Stimulated activated CD4-positive, alpha-beta T cell treated with anti-CD3 and anti-CD28 coated beads, Interleukin-4, amount 100 ng/mL, for 24 hours (primary cell): Measurements from ENCODE around the gene ASB2.
A peak's percentile ranks its signal among the peaks of the same experiment; 100 is the strongest.

Experiments
- DNase-seq: peaks from one replicate; pipeline ENCODE4 v3.0.0-alpha.2; 2020

The ASB2 gene

GRCh38 chr14:94000267-94000666, 23.9 kb upstream of the ASB2 start:
- DNase-seq = no peak

GRCh38 chr14:93999573-93999972, 23.2 kb upstream of the ASB2 start:
- DNase-seq = no peak

- no peak for DNase-seq
Observed at GRCh38 chr14:93998871-93999403, 22.6 kb upstream of the ASB2 start.

GRCh38 chr14:93997916-93998870, 21.8 kb upstream of the ASB2 start:
- no peak for DNase-seq

GRCh38 chr14:93997082-93997481, 20.7 kb upstream of the ASB2 start, which contains the start of gene CCDC197:
TSS of gene CCDC197 (plus strand) at chr14:93997301. CDS start at chr14:93998132, 831 bp downstream.
- no peak for DNase-seq

GRCh38 chr14:93996130-93996695, 19.8 kb upstream of the ASB2 start:
- DNase-seq = no peak

GRCh38 chr14:93994919-93995682, 18.7 kb upstream of the ASB2 start:
- peak; percentile 78 for DNase-seq

- no peak for DNase-seq
Observed at GRCh38 chr14:93993382-93993781, 17.0 kb upstream of the ASB2 start.

GRCh38 chr14:93991649-93992048, 15.3 kb upstream of the ASB2 start:
- DNase-seq = no peak

GRCh38 chr14:93991212-93991611, 14.8 kb upstream of the ASB2 start:
- DNase-seq = no peak

- no peak for DNase-seq
Observed at GRCh38 chr14:93989939-93990338, 13.6 kb upstream of the ASB2 start.

- DNase-seq = no peak
Observed at GRCh38 chr14:93987815-93988476, 11.6 kb upstream of the ASB2 start.

- DNase-seq = no peak
Observed at GRCh38 chr14:93987376-93987775, 11.0 kb upstream of the ASB2 start.

GRCh38 chr14:93986955-93987354, 10.6 kb upstream of the ASB2 start:
- no peak for DNase-seq

- no peak for DNase-seq
Observed at GRCh38 chr14:93984987-93985410, 8.6 kb upstream of the ASB2 start.

GRCh38 chr14:93984070-93984469, 7.7 kb upstream of the ASB2 start:
- no peak for DNase-seq

GRCh38 chr14:93982230-93983007, 6.0 kb upstream of the ASB2 start:
- no peak for DNase-seq

GRCh38 chr14:93981316-93982229, 5.2 kb upstream of the ASB2 start:
- no peak for DNase-seq

- DNase-seq = no peak
Observed at GRCh38 chr14:93980456-93981201, 4.3 kb upstream of the ASB2 start.

GRCh38 chr14:93978735-93979134, 2.4 kb upstream of the ASB2 start:
- no peak for DNase-seq
